Measurements from ENCODE around the gene IFITM5.
"Not testable (repeated sequence)": the region's sequence is repeated elsewhere in the genome, so short reads cannot be mapped to it uniquely, and the experiment has no call there.

IFITM5 gene

GRCh38 chr11:268716-269145 is 30.6 kb downstream of the IFITM5 start:
- ChIA-PET POLR2A (interaction anchor here (0.6 kb wide), 1 partner anchor 62 kb away, joined by 3 read pairs; no protein-coding TSS in a partner anchor), CTCF (interaction anchor here (1.1 to 3.7 kb wide), 5 partner anchors 11 to 31 kb away, joined by 3 to 24 read pairs (median 4); partner anchors contain the start of gene PSMD13)
- DNase-seq = peak; percentile 46 to 89 (median 77)
- H3K9me3 ChIP-seq (ENCODE audit: control extremely low read depth in 1 of 5, control insufficient read depth in 4 of 5, insufficient read depth in 2 of 5, low read depth in 1 of 5, low read length in 4 of 5); H3K27me3 ChIP-seq (replicated peaks in 2 of 5; ENCODE audit: control insufficient read depth in 4 of 5, insufficient read depth in 5 of 5, low read length in 4 of 5); H3K36me3 ChIP-seq (ENCODE audit: control insufficient read depth in 4 of 4, insufficient read depth in 4 of 4, low read length in 3 of 4): not testable (repeated sequence)
- peak overlapping the region in 6 of 7 experiments; percentile 62 to 82 (median 71) for H3K4me3 ChIP-seq (ENCODE audit: control insufficient read depth in 1 of 7, extremely low read depth in 1 of 7, insufficient read depth in 4 of 7, low read depth in 2 of 7, low read length in 6 of 7)
- peak overlapping the region; percentile 84 to 93 for H3K27ac ChIP-seq (ENCODE audit: insufficient read depth in 1 of 2, low read depth in 1 of 2, low read length in 2 of 2, poor library complexity in 1 of 2, severe bottlenecking in 2 of 2)
- peaks cover 4 to 35% (median 28%) of the 10 kb centered on the region in 4 experiments for H3K4me1 ChIP-seq (ENCODE audit: control extremely low read depth in 1 of 4, control insufficient read depth in 4 of 4, insufficient read depth in 4 of 4, low read length in 3 of 4)
- WGBS (ENCODE audit: insufficient coverage) = 0% methylated on average over 9 of the region's 16 CpGs

GRCh38 chr11:267491-267994 is 31.8 kb downstream of the IFITM5 start:
- Histone ChIP-seq H3K27me3 (replicated peaks in 2 of 5; ENCODE audit: control insufficient read depth in 4 of 5, insufficient read depth in 5 of 5, low read length in 4 of 5) (no peaks in the 10 kb centered on the region), H3K4me1 (ENCODE audit: control extremely low read depth in 1 of 4, control insufficient read depth in 4 of 4, insufficient read depth in 4 of 4, low read length in 3 of 4) (peaks cover 4 to 35% (median 28%) of the 10 kb centered on the region in 4 experiments), H3K4me3 (ENCODE audit: control insufficient read depth in 1 of 7, extremely low read depth in 1 of 7, insufficient read depth in 4 of 7, low read depth in 2 of 7, low read length in 6 of 7) (peak overlapping the region; percentile 37 to 82 (median 62)), H3K27ac (ENCODE audit: insufficient read depth in 1 of 2, low read depth in 1 of 2, low read length in 2 of 2, poor library complexity in 1 of 2, severe bottlenecking in 2 of 2) (peak overlapping the region in 1 of 2 experiments; percentile 93), H3K9me3 (ENCODE audit: control extremely low read depth in 1 of 5, control insufficient read depth in 4 of 5, insufficient read depth in 2 of 5, low read depth in 1 of 5, low read length in 4 of 5) (no peaks in the 10 kb centered on the region), H3K36me3 (ENCODE audit: control insufficient read depth in 4 of 4, insufficient read depth in 4 of 4, low read length in 3 of 4) (peaks cover 0 to 2% (median 0%) of the 10 kb centered on the region in 4 experiments)
- ChIA-PET CTCF (interaction anchor here (1.0 to 3.7 kb wide), 7 partner anchors 10 to 32 kb away, joined by 3 to 24 read pairs (median 4); partner anchors contain the start of genes NLRP6 and PSMD13), POLR2A (interaction anchor here (0.9 kb wide), 1 partner anchor 31 kb away, joined by 4 read pairs; the partner anchor contains the start of genes PSMD13 and SIRT3)
- 11% methylated on average over 14 of the region's 18 CpGs for WGBS (ENCODE audit: insufficient coverage)
- peak; percentile 56 to 75 (median 75) for DNase-seq

GRCh38 chr11:266676-267439 is 32.5 kb downstream of the IFITM5 start:
- Histone ChIP-seq H3K4me1 (ENCODE audit: control extremely low read depth in 1 of 4, control insufficient read depth in 4 of 4, insufficient read depth in 4 of 4, low read length in 3 of 4) (peaks cover 4 to 35% (median 28%) of the 10 kb centered on the region in 4 experiments), H3K27ac (ENCODE audit: insufficient read depth in 1 of 2, low read depth in 1 of 2, low read length in 2 of 2, poor library complexity in 1 of 2, severe bottlenecking in 2 of 2) (no peak overlapping the region), H3K4me3 (ENCODE audit: control insufficient read depth in 1 of 7, extremely low read depth in 1 of 7, insufficient read depth in 4 of 7, low read depth in 2 of 7, low read length in 6 of 7) (peak overlapping the region in 2 of 7 experiments; percentile 36 to 51), H3K27me3 (replicated peaks in 2 of 5; ENCODE audit: control insufficient read depth in 4 of 5, insufficient read depth in 5 of 5, low read length in 4 of 5) (no peaks in the 10 kb centered on the region), H3K9me3 (ENCODE audit: control extremely low read depth in 1 of 5, control insufficient read depth in 4 of 5, insufficient read depth in 2 of 5, low read depth in 1 of 5, low read length in 4 of 5) (no peaks in the 10 kb centered on the region), H3K36me3 (ENCODE audit: control insufficient read depth in 4 of 4, insufficient read depth in 4 of 4, low read length in 3 of 4) (peaks cover 0 to 2% (median 0%) of the 10 kb centered on the region in 4 experiments)
- DNase-seq = peak in 2 of 3 donors; percentile 9 to 58
- 96% methylated on average over 4 of the region's 13 CpGs for WGBS (ENCODE audit: insufficient coverage)
- ChIA-PET POLR2A (interaction anchor here (0.6 to 0.9 kb wide), 2 partner anchors 30 to 83 kb away, joined by 4 to 5 read pairs; partner anchors contain the start of genes PSMD13 and SIRT3), CTCF (interaction anchor here (1.0 to 3.7 kb wide), 5 partner anchors 9 to 15 kb away, joined by 3 to 24 read pairs (median 6); partner anchors contain the start of gene NLRP6)

- CTCF ChIA-PET = interaction anchor here (0.9 to 4.3 kb wide), 4 partner anchors 11 to 44 kb away, joined by 3 to 31 read pairs (median 4); no protein-coding TSS in a partner anchor
- no peaks in the 10 kb centered on the region for H3K27me3 ChIP-seq (replicated peaks in 2 of 5; ENCODE audit: control insufficient read depth in 4 of 5, insufficient read depth in 5 of 5, low read length in 4 of 5)
- H3K4me3 ChIP-seq (ENCODE audit: control insufficient read depth in 1 of 7, extremely low read depth in 1 of 7, insufficient read depth in 4 of 7, low read depth in 2 of 7, low read length in 6 of 7) = no peak overlapping the region
- DNase-seq = no peak
- POLR2A ChIA-PET = no interaction called here
- 92% methylated on average over 2 of the region's 4 CpGs for WGBS (ENCODE audit: insufficient coverage)
- H3K27ac ChIP-seq (ENCODE audit: insufficient read depth in 1 of 2, low read depth in 1 of 2, low read length in 2 of 2, poor library complexity in 1 of 2, severe bottlenecking in 2 of 2) = no peak overlapping the region
- peaks cover 0 to 6% (median 0%) of the 10 kb centered on the region in 5 experiments for H3K9me3 ChIP-seq (ENCODE audit: control extremely low read depth in 1 of 5, control insufficient read depth in 4 of 5, insufficient read depth in 2 of 5, low read depth in 1 of 5, low read length in 4 of 5)
- H3K4me1 ChIP-seq (ENCODE audit: control extremely low read depth in 1 of 4, control insufficient read depth in 4 of 4, insufficient read depth in 4 of 4, low read length in 3 of 4) = peaks cover 0 to 17% (median 5%) of the 10 kb centered on the region in 4 experiments
- H3K36me3 ChIP-seq (ENCODE audit: control insufficient read depth in 4 of 4, insufficient read depth in 4 of 4, low read length in 3 of 4) = no peaks in the 10 kb centered on the region
These were observed 37.7 kb downstream of the IFITM5 start for GRCh38 chr11:261624-262023.

GRCh38 chr11:259413-259812 is 39.9 kb downstream of the IFITM5 start:
- WGBS (ENCODE audit: insufficient coverage) = 86% methylated on average over 1 of the region's 10 CpGs
- ChIA-PET CTCF (interaction anchor here (1.5 to 4.3 kb wide), 4 partner anchors 9 to 54 kb away, joined by 3 to 31 read pairs (median 6); partner anchors contain the start of gene PSMD13), POLR2A (no interaction called here)

GRCh38 chr11:257766-258493 is 41.4 kb downstream of the IFITM5 start:
- Histone ChIP-seq H3K27ac (ENCODE audit: insufficient read depth in 1 of 2, low read depth in 1 of 2, low read length in 2 of 2, poor library complexity in 1 of 2, severe bottlenecking in 2 of 2) (no peak overlapping the region), H3K4me3 (ENCODE audit: control insufficient read depth in 1 of 7, extremely low read depth in 1 of 7, insufficient read depth in 4 of 7, low read depth in 2 of 7, low read length in 6 of 7) (no peak overlapping the region), H3K9me3 (ENCODE audit: control extremely low read depth in 1 of 5, control insufficient read depth in 4 of 5, insufficient read depth in 2 of 5, low read depth in 1 of 5, low read length in 4 of 5) (peaks cover 0 to 6% (median 0%) of the 10 kb centered on the region in 5 experiments), H3K4me1 (ENCODE audit: control extremely low read depth in 1 of 4, control insufficient read depth in 4 of 4, insufficient read depth in 4 of 4, low read length in 3 of 4) (peaks cover 0 to 20% (median 5%) of the 10 kb centered on the region in 4 experiments), H3K36me3 (ENCODE audit: control insufficient read depth in 4 of 4, insufficient read depth in 4 of 4, low read length in 3 of 4) (peaks cover 3 to 11% (median 5%) of the 10 kb centered on the region in 4 experiments), H3K27me3 (replicated peaks in 2 of 5; ENCODE audit: control insufficient read depth in 4 of 5, insufficient read depth in 5 of 5, low read length in 4 of 5) (no peaks in the 10 kb centered on the region)
- CTCF ChIA-PET = interaction anchor here (0.8 to 4.1 kb wide), 12 partner anchors 10 to 105 kb away, joined by 3 to 9 read pairs (median 3); partner anchors contain the start of genes BET1L, PSMD13 and RIC8A
- DNase-seq = peak in 2 of 3 donors; percentile 42 to 53
- POLR2A ChIA-PET = no interaction called here
- WGBS (ENCODE audit: insufficient coverage) = 92% methylated on average over 15 of the region's 15 CpGs

More at GRCh38 chr11:259413-259812, 39.9 kb downstream of the IFITM5 start:
- peak in 2 of 3 donors; percentile 59 for DNase-seq
- Histone ChIP-seq H3K4me3 (ENCODE audit: control insufficient read depth in 1 of 7, extremely low read depth in 1 of 7, insufficient read depth in 4 of 7, low read depth in 2 of 7, low read length in 6 of 7) (no peak overlapping the region), H3K27me3 (replicated peaks in 2 of 5; ENCODE audit: control insufficient read depth in 4 of 5, insufficient read depth in 5 of 5, low read length in 4 of 5) (no peaks in the 10 kb centered on the region), H3K27ac (ENCODE audit: insufficient read depth in 1 of 2, low read depth in 1 of 2, low read length in 2 of 2, poor library complexity in 1 of 2, severe bottlenecking in 2 of 2) (no peak overlapping the region), H3K9me3 (ENCODE audit: control extremely low read depth in 1 of 5, control insufficient read depth in 4 of 5, insufficient read depth in 2 of 5, low read depth in 1 of 5, low read length in 4 of 5) (peaks cover 0 to 6% (median 0%) of the 10 kb centered on the region in 5 experiments), H3K4me1 (ENCODE audit: control extremely low read depth in 1 of 4, control insufficient read depth in 4 of 4, insufficient read depth in 4 of 4, low read length in 3 of 4) (peaks cover 0 to 20% (median 5%) of the 10 kb centered on the region in 4 experiments), H3K36me3 (ENCODE audit: control insufficient read depth in 4 of 4, insufficient read depth in 4 of 4, low read length in 3 of 4) (no peaks in the 10 kb centered on the region)

Measured in common myeloid progenitor, CD34-positive (primary cell).